ENCODE measurements around the gene SPATA32.

- TF ChIP-seq GATA1 (IDR thresholded peaks at IDR 0.05; ENCODE audit: low read depth, low read length) (no peak), POLR2A (IDR thresholded peaks at IDR 0.05; ENCODE audit: low read length) (no peak)
These were observed 16.1 kb upstream of the SPATA32 start for GRCh38 chr17:45277992-45278391.

Data from erythroblast (primary cell).